Umbilical cord (tissue), 2 donors: ENCODE results near the gene TRPM8. TPM values are rescaled to one million over a fixed set of nuclear protein-coding genes. Genes with fewer than 3 reads are reported as not detected.

Experiments
- DNase-seq: peaks from one replicate; pipeline ENCODE4 v3.0.0-alpha.2; 2015; ENCODE audit warnings: low spot score
- total RNA-seq: library from RNA; depleted of rRNA; stranded (reverse); fragments of >200 nt; gene quantifications from one replicate; pipeline ENCODE4 v1.2.3, GENCODE V29; 2014; ENCODE audit warnings: low replicate concordance; ENCODE audit not compliant: insufficient read depth

Gene TRPM8
- total RNA-seq, 1 donor from 2014 or later, result 17.3 TPM

DNA sequence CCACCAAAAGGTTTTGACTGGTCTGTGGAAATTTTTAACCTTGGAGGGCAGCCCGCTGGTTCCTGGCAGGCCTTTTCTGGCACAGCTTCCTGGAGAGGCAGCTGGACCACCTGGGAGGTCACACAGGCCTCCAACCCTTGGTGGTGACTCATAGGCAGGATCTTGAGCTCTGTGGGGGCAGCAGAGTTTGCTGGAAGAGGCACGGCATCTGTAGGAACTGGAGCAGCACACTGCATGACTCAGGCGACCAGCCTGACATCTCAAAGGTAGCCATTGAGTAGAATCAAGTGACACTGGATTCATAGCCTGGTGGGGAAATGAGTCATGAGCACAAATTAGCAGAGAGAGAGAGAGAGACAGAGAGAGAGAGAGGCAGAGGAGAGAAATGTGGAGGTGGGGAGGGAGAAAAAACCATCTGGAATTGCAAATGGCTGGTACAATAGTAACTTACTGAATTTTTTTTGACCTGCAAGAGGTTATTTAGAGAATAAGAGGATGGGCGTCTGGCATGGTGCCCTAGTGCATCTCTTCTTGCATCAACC, 57.4 kb downstream of the TRPM8 start:
- peak; percentile 37 for DNase-seq

DNA sequence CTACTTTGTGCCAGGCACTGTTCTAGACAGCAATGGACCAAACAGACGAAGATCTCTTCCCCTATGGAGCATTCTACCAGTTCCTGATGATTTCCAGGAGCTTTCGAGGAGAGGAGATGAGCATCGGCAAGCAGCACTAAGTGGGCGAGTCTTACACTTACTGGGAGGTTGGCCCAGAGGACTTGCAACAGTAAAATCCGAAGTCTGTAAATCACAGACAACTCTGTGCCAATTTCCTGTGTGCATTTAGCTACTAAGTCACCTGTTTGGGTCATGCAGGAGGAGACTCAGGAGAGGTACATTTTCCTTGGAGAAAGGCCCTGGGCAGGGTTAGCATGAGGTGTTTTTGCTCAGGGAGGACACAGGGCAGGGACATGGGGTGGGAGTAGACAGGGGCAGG, 58.9 kb downstream of the TRPM8 start:
- no peak for DNase-seq

DNA sequence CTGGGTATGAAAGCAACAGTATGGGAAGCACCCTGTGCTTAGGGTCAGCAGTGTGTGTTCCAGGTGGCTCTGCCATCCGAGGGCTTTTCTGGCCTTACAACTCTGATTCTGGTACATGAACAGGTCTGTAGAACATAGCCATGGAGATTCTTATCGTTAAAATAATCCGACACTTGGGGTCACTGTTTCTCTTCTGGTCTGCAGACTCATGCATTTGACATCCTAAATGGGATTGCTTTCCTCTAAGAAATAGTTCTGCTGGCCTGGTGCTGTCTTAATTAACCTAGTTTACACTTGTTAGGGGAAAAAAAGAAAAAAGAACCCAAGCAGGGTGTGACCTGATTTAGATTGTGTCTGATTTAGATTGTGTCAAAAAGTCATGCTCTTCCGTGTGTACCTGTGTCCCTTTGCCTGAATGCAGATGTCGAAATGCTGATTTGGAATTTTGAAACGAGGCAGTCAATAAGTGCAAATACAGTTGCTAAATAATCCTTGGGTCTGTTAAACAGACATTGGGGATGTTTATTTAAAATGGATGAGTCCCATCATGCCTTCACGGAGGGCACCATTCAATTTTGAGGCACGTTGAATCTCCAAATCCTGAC, 59.6 kb downstream of the TRPM8 start:
- DNase-seq, result peak; percentile 68

DNA sequence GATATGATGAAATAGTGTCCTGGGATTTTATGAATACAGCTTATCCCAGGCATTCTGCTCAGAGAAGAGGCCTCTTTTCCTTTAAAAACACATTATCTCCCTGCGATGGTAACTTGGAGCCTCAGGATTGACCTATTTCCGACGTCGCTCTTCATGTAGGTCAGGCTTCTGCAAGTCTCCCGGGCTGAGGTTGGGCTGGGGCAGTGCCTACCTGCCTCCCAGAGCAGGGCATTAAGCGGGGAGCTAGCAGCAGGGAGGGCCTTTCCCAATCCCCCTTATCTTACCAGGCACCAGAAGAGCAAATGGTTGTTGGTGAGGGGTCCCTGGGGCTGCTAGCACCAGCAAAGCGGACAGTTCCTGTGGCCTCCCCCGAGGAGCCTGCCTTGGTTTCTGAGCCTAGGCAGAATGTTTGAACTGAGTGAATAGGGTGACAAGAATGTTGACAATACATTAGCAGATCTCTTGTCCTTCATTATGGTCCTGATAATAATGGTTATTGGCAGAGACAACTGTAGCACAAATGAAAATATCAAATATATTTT, 60.2 kb downstream of the TRPM8 start:
- DNase-seq, result no peak

DNA sequence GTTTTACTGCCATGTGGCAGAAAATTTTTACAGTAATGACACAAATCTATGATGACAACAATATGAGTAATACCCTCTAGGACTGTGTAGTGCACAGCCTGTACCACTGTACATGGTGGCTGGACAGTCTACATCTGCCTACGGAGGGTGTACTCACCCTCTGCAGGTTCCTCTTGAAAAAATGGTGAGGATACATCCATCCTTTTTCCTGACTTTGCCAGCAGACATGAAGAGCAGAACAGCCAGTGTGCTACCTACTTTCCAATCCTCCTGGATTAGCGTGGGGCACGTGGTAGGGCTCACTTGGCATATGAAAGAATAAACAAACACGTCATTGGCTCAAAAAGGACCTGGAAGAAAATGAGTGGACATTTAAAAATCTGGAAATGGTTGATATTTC, 62.6 kb downstream of the TRPM8 start:
- no peak for DNase-seq

DNA sequence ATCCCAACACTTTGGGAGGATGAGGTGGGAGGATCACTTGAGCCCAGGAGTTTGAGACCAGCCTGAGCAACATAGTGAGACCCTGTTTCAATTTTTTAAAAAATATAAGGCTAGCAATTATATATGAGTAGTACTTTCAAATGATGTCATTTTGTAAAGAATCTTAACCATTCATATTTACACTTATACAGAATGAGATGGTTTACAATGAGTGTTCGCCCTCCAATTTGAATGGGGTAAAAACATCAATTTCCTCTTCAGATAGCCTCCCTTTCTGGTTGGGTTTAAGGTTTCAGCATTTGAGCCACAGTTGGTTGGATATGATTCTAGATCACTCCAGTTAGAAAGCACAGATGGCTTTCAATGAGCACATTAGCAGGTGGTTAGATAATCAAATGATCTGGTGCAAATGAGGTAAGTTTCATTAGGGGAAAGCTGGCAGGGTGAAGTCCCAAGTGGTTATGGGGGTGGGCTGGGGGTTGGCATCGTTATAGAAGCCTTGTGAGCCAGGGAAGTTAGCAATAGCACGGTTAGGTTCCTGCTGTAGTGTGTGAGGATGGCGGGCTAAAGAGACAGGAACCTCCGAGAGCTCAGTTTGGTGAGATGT, 63.9 kb downstream of the TRPM8 start:
- no peak for DNase-seq

DNA sequence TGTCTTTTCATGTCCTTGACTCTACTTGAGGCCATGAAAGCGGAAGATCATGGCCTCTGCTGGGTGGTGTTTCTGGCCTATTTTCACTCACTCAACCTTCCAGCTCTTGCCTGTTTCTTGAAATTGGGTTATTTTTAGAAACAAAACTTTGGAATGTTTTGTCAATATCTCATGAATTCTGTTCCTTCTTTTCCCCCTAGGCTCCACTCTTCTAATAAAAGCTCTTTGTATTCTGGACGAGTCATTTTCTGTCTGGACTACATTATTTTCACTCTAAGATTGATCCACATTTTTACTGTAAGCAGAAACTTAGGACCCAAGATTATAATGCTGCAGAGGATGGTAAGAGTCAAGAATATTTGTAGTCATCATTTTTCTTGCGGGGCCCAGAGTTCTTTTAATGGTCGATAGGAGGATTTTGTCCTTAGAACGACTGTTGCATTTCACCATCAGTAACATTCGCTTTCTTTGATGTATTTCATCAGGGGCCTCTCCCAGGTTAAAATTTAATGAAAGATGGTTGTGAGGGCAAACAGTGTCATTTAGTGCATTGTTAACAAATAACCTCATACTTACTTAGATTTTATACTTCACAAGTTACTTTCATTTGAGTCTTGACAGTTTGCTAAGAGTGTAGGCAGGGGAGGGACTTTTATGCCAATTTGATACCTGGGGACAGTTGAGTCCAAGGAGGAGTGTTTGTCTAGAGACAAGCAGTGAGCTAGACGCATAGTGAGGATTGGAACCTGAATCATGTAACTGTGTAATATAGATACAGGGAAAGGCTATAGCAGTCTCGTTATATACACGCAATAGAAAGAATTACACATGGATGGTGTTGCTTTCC, 64.6 kb downstream of the TRPM8 start:
- no peak for DNase-seq

DNA sequence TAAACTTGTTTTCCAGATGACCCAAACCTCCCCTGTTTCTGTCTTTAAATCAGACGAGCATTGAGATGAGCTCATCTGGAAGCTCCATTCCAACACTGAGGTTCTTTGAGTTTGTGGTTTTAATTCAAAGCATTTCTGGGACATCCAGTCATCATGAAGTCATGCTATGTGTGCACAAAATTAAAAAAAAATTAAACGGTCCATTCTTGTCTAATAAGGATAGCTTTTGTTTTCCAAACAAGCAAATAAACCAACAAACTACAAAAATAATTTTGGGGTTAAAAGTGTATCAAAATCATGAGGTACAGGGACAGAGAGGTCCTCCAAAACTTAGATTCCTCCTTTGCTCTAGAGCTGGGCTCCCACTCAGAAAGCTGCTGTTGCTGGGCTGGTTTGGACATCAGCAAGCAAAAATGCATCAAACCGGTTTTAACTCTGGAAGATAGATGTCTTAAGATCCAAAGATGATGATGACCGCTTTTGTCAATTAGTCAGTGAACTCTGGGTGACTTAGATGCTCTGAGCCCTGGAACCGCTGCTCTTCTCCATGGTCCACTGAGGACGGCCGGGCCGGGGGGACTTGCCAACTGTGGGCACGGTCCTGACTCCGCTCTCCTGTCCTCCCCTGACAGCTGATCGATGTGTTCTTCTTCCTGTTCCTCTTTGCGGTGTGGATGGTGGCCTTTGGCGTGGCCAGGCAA, 65.4 kb downstream of the TRPM8 start:
- DNase-seq, result no peak

DNA sequence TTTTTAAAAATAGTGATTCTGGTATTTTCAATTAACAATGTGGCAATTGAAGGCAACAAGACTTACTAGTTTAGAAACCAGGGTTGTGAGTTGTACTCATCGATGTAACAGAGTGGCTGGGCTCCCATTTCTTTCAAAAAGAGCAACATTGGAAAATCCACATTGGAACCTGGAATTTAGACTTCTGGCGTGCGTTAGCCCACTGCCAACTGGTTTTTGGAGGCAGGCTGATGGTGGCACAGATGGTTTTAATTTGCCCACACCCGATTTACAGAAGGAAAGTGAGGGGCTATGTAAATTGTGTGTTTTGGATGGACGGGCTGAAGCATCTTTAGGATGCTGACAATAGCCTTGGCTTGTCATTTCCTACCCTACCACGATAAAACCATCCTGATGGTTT, 66.3 kb downstream of the TRPM8 start:
- DNase-seq, result no peak

DNA sequence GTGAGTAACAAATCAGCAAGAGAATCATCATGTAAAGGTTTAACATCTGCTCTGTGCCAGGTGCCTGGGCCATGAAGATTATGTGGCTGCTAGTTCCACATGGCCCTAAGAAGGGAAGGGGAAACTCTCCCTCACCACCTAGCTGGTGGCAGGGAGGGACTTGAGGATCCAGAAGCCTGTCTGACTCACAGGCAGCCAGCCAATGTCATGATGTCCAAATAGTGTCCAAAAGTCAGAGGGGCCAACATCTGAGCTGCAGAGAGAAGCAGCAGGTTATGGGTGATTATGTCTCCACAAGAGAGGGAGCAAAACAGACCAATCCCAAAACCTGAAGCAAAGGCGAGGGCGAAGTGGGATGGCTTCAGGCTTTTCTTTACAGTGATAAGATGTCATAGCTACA, 71.4 kb downstream of the TRPM8 start:
- no peak for DNase-seq

DNA sequence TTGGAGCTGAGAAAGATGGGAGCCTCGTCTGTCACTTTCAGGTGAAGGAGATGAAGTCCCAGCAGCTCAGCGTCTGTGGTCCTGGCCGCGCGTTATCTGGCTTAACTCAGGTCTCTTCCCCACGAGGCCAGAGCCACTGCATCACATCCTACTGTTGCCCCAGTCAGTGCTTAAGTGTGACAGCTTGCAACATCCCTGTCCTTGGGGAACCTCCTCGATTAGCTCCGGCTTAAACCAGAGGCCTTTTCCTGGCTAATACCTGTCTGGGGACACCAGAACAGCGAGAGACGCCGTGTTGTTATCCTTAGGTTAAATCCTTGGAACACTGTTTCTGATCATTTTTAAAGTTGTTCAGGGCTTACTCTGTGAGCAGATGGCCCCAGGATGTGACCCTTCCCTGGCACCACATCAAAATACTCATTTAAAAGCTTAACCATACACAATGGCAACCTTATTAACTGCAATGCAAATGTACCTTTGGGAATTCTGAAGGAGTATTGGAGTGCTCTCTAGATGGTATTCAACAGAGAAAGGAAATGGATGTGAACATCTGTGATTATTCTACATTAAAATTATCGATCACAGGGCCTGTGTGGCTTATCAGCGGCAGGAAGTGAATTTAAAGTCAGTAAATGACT, 72.2 kb downstream of the TRPM8 start:
- DNase-seq, result no peak

DNA sequence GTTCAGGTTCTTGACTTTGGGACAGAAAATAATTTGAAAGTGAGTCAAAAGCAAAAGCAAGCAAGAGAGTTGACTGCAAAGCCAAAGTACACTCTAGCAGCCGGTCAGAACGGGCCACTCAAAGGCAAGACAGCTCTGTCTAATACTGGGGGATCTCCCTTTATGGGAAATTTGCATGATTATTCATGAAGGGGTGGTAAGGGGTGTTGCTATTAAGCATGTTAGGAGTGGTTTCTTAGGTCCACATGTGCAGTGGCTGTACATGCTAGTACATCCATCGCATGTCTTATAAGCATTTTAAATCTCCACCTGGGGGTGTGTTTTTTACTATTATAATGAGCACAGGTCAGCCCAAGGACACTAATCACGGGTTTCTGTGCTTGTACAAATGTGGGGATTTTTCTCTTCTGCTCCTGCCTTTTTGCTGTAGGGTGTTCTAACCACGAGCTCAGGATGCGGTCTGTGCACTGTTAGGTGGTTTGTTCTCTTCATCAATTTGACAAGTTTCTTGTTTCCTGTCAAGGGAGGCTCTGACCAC, 73.2 kb downstream of the TRPM8 start:
- DNase-seq, result no peak

DNA sequence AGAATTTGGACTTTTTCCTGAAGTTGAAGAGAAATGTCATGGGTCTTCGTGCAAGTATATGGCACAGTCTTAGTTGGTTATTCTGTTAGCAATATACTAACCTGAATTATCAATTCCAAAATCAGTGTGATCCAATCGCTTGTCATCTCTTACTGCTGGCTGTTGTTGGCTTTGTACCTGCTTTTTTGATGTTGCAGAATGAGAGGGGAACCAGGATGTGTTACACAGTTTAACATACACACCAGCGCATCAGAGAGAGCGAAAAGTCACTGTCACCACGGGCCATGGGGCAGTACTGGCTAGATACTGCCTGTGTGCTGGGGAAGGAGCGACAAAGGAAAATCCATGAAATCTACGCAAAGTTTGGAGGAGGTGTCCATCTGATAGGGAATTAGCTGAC, 74.0 kb downstream of the TRPM8 start:
- DNase-seq, result no peak

DNA sequence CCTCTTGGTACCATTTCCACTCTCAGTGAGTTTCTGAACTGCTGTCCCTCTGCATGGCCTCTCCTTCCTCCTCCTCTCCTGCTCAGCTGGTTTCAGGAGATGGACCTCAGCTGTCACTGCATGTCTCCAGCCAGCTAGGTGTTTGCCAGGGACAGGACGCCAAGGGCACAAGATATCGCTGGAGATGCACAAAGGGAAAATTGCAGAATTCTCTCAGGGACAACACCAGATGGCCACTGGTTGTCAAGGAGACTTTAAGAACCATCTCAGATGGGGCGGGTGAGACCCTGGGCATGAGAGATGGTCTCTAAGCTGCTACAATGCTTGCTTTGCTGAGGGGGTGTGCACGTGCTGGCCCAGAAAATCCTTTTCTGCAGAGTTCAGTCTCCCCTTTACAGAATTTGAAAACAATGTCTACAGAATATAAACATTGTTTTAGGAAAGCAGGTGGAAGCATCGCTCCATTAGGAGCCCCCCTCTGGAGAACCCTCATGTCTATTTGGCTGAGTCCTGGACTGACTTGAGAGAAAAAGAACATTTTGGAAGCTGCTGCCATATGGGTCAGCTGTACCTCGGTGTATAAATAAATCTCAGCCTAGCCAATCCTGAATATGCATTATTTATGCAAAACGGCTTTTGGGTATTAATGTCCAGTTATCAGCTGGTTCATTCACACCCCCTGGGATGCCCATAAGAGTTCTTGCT, 75.5 kb downstream of the TRPM8 start:
- DNase-seq, result no peak

DNA sequence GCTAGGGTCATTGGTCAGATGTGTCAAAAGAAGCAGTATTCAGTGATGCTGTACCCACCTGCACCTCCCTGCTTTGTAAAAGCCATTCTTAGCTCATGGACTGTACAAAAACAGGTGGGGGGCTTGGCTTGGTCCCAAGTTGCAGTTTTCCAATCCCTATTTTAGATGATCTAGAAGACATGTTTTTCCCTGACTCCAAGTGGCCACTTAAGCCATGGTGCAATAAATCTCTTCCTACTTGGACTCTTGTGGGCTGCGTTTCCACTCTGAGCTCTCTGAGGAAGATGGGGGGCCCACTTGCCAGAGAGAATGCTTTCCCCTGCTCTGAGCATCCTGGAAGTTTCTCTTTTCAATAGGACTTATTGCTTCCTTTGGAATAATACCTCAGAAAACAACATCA, 76.3 kb downstream of the TRPM8 start:
- no peak for DNase-seq

DNA sequence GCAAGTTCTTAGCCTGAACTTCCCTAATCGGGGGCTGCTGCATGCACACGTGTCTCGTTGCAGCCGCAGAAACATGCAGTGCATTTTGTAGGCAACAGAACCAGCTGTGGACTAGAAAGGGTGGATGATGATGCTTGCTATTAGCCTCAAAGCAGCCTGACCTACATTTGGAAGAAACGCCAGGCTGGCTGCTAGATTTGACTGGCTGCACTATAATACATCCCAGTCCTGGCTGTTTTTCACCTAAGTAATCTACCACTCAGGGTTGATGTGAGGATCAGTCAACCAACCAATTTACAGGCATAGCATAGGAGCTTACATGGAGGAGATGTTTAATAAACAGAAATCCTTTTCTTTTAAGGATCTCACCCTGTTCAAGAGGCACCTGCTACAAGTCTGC, 77.0 kb downstream of the TRPM8 start:
- no peak for DNase-seq

DNA sequence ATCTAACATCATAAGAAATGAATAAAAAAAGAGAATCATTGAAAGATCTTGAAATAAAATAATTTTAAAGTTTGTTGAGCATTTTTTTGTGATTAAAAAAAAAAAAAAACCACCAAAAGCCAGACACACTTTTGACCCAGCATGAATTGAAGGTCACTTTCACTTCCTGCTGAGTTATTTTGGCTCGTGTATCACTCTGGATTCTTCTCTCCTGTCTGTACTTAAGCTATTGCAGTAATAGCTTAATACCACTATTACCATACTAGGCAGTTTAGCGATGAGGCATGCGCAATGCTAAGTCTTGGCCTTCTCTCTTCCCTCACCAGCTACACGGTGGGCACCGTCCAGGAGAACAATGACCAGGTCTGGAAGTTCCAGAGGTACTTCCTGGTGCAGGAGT, 78.8 kb downstream of the TRPM8 start:
- no peak for DNase-seq

DNA sequence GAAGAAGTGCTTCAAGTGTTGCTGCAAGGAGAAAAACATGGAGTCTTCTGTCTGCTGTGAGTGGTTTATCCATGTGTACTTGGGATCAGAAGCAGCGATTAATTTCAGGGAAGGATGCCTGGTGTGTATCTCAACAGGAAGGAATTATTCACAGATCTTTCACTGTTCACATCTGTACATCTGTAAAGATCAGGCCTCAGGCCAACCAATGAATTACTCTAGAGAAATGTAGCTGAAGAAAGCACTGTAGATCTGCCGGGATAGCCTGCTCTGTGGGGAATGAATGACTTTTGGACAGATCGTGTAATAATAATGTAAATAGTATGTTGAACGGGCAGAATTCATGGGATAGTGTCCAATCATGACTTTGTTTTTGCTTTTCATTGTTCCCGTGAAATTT, 79.3 kb downstream of the TRPM8 start:
- DNase-seq, result peak; percentile 10

DNA sequence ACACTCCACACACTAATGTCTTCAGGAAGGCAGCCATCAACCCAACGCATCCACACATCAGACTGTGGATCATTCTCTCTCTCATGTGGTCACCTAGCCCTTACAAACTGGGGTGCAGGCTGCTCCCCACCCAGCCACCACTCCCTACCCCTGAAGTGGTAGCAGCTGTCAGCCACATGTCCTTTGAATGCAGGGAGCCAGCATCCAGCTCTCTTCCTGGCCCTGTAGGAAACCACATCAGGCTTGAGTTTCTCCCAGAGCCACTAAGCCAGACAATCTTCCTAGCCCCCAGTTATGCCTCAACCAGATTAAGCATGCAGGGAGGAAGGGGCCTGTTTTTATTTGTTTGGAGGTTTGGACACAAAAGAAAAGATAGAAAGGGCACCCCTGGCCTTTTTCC, 80.5 kb downstream of the TRPM8 start:
- DNase-seq, result no peak

DNA sequence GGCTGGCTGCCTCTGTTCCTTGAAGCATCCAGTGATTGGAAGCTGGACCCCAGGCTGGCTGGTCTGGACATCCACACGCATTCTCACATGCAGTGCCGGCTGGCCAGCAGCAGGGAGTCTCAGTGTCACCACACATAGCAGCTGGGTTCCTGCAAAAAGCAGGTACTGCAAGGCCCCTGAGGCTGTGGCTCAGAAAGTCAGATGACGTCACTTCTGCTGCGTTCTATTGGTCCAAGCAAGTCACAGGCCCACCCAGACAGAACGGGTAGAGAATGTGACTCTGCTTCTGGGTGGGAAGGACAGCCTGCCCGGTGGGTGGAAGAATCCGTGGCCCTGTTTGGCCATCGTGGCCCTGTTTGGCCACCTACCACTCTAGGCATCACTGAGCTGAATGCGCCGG, 82.0 kb downstream of the TRPM8 start:
- no peak for DNase-seq
